GM13977 (cell line): ENCODE measurements around the gene ZFP92.

Experiments used
- DNase-seq: peaks from one replicate; pipeline ENCODE4 v3.0.0; 2012; ENCODE audit warnings: low spot score
- in situ Hi-C: fragments of 300-500 bp; cut with MboI; formaldehyde crosslinking; loops from one replicate; pipeline ENCODE4 v1.12.0; 2022; ENCODE audit warnings: low sequenced_read_pairs, low pct_unique_long_range_greater_than_20kb, mixed read lengths, inconsistent platforms; ENCODE audit not compliant: unreplicated experiment
- TF ChIP-seq, protein P1 (sequence below): IDR thresholded peaks from 2 replicates; pipeline ENCODE4 v1.5.1; 2012; ENCODE audit warnings: mild to moderate bottlenecking, control low read depth; ENCODE audit not compliant: insufficient read depth; ENCODE audit errors: extremely low read depth, missing control alignments

ZFP92 gene

DNA sequence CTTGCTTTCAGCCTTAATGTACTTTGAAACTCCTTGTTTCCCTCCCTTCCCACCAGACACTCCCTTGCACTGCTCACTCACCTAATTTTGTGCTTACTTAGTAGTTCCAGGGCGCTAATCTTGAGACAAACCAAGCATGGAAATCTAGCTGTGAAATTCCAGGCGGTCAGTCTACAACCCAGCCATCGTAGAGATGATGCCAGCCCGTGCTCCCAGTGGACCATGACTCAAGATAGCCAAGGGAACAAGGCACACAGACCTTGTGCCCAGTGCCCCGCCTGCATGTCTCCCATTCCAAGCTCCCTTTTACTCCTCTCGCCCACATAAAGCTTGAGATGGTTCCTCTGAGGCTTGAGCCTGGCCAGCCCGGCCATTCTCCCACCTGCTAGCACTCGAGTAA lies 23.5 kb downstream of the ZFP92 start:
- TF ChIP-seq, protein P1, sequence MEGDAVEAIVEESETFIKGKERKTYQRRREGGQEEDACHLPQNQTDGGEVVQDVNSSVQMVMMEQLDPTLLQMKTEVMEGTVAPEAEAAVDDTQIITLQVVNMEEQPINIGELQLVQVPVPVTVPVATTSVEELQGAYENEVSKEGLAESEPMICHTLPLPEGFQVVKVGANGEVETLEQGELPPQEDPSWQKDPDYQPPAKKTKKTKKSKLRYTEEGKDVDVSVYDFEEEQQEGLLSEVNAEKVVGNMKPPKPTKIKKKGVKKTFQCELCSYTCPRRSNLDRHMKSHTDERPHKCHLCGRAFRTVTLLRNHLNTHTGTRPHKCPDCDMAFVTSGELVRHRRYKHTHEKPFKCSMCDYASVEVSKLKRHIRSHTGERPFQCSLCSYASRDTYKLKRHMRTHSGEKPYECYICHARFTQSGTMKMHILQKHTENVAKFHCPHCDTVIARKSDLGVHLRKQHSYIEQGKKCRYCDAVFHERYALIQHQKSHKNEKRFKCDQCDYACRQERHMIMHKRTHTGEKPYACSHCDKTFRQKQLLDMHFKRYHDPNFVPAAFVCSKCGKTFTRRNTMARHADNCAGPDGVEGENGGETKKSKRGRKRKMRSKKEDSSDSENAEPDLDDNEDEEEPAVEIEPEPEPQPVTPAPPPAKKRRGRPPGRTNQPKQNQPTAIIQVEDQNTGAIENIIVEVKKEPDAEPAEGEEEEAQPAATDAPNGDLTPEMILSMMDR = no peak
- in situ Hi-C loops = no loop called here
- DNase-seq = no peak

- no peak for DNase-seq
- in situ Hi-C loops = no loop called here
- TF ChIP-seq, protein P1 = no peak
Observed at GRCh38 chrX:153435845-153436244, 24.6 kb downstream of the ZFP92 start.

DNA sequence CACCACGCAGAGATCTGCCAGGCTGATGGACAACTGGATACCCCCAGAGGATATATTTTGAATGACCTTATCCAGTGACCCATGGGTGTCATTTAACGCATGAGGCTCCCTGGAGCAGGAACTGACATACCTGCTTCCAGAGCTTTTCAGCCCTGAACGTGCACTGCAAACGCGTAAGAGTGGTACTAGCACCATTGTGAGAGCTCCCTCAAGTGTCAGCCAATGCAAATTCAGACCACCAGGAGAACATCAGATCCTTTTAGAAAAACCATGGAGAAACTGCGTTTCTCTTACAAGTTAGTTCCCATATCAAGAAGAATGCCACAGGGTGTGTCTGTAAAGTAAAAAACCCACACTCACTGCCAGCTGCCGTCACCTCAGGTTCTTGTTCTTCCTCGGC lies 27.3 kb downstream of the ZFP92 start:
- TF ChIP-seq, protein P1 = peak; percentile 24
- no peak for DNase-seq
- in situ Hi-C loops = no loop called here

DNA sequence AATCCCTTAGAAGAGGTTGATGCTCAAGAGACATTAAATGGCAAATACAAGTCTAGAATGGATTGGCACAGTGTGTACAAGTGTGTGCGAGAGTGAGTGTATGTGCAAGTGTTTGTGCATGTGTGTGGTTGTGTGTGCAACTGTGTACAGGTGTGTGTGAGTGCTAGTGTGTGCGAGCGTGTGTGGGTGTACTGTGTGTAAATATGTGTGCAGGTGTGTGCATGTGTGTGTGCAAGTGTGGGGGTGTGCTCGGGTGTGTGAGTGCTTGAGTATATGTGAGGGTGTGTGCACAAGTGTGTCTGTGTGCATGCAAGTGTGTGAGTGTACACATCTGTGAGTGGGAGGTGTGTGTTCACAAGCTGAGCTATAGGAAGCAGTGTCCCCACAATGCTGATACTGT lies 28.7 kb downstream of the ZFP92 start:
- DNase-seq = no peak
- TF ChIP-seq, protein P1 = no peak
- in situ Hi-C loops = no loop called here

DNA sequence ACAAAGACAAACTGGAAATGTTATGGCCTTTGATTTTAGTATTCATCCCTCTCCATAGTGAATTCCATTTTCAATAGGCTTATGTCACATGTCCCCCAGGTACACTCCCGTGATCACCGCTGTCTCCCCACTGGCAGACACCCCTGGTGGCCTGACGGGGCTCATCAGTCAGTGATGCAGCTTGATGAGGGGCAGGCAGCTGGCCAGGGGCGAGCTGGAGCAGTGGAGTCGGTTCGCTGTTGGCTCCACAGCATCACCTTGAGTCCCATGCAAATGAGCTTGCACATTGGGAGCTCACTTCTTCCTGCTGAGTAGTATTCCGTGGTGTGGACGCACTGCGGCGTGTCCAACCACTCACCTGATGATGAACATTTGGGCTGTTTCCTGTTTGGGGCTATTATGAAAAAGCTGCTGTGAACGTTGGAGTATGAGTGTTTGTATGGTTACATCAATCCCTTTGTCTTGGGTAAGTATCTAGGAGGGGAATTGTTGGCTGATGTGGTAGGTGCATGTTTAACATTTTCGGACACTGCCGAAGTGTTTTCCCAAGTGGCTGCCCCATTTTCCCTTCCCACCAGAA lies 29.4 kb downstream of the ZFP92 start:
- DNase-seq = no peak
- TF ChIP-seq, protein P1 = no peak

DNA sequence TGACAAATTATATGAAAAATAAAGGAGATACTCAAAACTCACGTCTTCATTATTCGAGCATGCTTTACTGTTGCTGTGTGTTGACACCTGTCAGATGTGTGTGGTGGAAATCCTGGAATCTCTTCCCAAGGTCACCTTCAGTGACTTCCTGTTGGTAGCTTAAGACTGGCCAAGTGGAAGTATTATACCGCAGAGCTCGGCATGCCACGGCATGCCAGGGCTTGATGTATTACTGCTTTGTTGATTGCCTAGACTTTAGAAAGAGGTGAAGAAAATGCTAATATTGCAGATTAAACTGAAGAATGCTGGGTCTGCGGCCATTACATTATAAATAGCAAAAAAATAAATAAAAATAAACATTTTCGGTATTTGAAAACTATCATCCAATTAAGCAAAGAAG lies 30.0 kb downstream of the ZFP92 start:
- no peak for DNase-seq
- TF ChIP-seq, protein P1 = no peak
- in situ Hi-C loops = no loop called here

More for the DNA sequence above, 29.4 kb downstream of the ZFP92 start:
- in situ Hi-C loops = no loop called here

- in situ Hi-C loops = no loop called here
- no peak for DNase-seq
- TF ChIP-seq, protein P1 = no peak
Observed at GRCh38 chrX:153441981-153442380, 30.7 kb downstream of the ZFP92 start.
